HG02938 (cell line): ENCODE data around the gene DDX51.

Experiments used
- ATAC-seq: cut with Tn5 transposase; IDR thresholded peaks from one replicate; pipeline ENCODE4 v1.9.1; 2021; ENCODE audit warnings: mild to moderate bottlenecking, moderate library complexity; ENCODE audit not compliant: unreplicated experiment

The DDX51 gene

DNA sequence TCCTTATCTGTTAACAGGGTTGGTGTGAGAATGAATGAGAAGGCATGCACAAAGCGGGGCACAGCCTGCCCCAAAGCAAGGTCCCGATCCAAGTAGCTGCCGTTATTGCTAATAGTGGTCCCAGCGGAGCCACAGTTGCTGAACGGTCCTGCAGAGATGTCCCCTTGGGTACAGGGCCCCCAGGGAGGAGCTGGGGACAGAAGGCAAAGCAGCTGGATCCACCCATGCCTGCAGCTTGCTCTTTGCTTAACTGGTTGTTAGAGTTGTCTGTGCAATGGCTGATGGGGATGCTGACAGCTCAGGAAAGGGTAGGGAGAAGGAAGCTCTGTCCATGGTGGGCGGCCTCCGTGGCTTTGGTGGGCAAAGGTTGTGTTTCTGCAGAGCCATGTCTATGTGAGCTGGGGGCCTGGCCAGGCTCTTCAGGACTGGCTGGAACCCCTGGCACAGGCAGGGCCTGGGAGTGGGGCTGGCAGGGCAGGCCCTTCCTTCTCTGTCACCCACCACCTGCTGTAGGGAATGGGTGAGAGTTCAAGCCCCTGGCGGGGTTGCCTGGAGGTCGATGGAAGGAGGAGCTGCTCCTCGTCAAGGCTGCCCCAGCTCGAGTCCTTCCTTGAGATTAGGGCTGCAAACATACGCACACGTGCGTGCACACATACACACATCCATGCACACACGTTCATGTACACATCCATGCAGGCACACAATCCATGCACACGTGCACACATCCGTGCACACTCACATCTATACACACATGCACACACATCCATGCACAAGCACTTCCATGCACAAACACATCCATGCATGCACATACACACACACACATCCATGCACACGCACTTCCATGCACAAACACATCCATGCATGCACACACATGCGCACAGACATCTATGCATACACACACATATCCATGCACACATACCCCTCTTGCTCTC, 35.6 kb upstream of the DDX51 start:
- ATAC-seq: no peak

DNA sequence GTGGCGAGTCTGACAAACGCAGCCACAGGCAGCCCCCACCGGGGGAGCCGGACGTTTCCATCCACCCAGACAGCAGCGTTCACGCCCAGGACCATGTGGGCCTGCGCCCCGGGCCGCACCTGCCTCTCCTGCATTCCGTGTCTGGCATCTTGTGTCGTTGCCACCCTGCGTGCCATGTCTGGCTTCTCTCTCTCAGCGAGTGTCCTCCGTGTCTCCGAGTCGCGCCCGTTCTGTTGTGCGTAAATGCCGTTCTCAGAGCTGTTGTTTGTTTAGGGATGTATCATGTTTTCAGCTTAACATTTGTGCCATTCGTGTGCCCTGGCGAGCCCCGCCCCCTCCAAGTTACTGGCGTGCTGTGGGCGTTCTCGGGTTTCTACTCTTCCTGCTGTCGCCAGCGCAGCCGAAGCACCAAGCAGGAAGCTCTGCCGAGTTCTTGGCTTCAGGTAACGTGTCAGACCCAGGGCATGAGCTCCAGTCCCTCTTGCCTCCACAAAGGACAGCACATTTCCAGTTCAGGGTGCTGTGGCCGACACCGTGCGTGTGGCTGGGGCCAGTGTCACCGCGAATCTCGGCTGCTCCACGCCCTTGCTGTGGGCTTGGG, 34.8 kb upstream of the DDX51 start:
- ATAC-seq: no peak

DNA sequence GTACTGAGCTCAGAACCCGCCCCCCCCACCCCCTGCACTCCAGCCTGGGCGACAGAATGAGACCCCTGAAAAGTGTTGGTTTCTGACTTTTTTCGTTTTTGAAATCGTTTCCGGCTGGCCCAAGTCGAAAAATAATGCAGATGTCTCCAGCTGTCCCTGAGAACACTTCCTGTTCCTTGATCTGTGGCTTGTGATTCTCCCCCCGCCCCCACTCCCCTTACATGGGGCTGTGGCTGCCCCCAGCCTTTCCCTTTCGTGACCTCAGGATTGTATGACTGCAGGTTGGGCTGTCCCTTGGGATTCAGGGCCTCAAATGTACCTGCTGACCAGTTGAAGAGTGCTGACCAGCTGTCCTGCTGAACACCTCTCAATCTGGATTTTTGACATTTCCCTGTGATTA, 34.2 kb upstream of the DDX51 start:
- no peak for ATAC-seq

DNA sequence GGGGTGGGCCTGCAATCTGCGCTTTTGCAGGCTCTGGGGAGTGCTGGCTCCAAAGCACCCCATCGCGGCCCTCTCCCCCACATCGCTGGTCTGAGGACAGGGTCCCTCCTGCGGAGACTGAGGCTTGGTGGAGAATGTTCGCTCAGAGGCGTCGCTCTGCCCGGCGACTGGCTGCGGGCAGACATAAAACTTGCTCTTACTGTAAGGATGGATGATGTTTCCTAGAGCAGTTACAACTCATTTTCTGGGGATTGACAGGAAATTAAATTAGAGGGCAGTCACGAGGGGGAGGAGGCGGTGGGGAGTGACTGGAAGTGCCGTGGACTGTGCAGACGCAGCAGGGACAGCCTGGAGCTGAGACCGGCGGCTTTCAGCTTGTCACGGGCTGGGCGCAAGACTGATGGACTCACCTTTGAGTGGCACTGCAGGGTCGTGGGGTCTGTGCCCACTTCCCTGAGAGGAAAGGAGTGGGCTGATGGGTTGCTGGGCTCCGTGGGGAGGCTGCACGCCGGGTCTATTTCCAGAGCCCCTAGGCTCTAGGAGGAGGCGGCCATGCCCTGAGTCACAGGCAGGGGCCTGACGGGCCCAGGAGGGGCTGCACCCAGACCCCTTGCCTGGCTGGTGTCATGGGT, 32.9 kb upstream of the DDX51 start:
- no peak for ATAC-seq

DNA sequence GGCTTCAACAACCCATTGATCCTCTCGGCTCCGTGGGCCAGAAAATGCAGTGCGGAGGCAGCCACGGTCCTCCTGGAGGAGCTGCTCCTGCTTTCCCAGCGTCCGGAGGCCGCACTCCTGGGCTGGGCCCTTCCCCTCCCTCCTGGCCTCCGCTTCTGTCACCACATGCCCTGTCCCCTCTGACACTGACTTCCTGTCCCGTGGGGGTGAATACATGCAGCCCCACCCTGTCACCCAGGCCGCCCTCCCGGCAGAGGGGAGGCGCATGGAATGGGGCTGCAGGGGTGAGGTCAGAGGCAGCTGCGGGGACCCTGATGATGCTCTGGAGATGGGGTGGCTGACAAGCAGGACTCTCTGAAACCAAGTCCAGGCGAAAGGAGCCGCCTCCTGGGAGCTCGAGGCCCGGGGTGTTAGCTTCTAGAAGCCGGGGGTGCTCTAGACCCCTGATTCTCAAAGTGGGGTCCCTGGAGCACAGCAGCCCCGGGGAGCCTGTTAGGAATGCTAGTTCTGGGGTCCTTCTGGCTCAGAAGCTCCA, 32.3 kb upstream of the DDX51 start:
- no peak for ATAC-seq

DNA sequence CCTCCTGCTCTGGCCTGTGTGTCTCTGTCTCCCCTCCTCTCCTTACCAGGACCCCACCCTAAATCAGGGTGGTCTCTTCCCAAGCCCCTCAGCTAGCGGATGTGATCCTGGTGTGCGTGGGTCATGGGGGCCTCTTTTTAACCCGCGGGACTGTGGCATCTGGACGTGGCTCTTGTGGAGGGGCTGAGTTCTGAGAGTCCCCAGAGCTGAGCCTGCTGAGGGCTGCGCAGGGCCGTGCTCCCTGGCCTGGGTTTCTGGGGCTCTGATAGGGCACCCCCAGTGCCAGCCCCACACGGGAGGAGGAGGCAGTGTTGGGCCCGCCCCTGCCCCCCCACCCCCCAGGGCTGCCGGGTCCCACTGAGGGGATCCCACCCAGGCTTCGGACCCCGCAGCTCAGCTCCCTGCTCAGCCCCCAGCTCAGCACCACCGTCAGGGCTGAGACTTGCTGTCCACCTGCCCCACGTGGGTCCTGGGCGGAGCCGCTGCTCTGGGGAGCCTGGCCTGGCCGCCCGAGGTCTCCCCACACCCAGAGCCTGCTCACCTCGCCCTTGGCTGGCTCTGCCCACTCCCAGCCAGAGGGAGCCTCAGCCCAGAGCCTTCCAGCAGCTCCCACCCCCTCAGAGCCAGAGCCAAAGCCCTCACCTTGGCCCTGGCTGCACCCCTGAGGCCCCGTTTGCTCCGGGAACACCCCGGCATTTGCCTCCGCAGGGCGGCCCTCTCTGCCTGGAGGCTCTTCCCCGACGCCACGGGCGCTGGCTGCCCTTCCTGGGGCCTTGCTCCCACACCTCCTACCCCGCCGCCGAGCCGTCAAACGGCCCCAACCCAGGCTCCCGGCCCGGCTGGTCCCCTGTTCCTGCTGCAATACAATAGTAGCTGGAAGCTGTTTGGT, 31.6 kb upstream of the DDX51 start:
- ATAC-seq: no peak

DNA sequence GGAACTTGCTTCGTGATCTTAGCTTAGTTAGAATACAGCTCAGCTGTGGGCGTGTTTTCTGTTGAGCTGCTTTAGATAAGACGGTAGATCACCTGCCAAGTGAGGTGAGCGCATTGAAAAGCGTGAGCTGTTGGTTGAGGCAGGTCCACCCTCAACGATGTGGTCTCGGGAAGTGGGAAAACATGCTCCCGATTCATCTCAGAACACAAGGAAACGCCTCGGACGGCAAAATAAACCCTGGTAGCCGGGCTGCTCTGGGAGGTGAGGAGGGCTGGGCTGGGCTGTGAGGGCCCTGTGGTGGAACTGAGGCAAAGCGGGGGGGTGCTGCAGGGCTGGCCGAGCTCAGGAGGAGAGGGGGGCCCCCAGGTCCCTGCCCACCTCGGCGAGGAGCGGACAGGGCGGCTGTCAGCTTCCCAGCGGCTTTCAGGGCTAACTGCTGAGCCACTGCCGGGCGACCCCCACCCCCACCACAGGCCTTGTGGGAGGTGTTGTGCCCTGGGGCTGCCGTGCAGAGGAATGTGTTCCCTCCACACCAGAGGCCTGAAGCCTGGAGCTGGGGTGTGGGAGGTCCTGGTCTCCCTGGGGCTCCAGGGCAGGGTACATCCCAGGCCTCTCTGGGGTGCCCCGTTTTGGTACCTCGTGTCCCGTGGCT, 30.8 kb upstream of the DDX51 start:
- ATAC-seq: no peak

DNA sequence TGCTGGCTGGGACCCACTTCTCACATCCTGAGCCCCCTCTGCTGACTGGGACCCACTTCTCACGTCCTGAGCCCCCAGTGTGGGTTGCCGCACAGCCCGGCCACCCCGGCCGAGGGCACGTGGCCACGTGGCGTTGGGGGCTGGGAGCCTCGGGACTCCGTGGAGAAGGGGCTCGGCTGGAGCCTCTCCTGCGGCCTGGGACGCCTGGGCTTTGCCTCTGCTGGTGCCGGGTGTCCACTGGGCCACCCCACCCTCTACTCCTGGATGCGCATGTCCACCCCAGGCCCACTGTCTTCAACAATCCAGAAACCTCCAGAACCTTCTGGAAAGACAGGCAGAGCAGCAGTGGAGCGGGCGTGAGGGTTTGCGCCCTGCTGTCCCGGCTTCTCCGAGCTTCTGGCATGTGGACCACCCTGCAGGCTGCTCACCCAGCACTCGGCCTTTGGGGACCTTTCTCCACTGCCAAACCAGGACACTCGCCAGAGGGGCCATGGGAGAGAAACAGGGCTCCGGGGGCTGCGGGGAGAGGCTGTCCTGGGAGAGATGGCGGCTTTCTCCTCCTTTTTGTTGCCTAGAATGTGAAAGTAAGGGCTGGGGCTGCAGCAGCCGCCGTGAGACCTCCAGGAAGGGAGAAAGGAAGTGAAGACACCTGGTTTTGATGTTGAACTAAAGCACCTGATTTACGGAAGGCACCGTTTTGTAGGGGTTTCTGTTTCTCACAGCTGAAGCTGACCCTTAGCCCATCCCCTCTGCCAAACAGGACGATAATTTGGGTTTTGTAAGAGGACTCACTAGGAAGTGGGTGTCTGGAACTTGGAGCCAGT, 30.1 kb upstream of the DDX51 start:
- no peak for ATAC-seq

DNA sequence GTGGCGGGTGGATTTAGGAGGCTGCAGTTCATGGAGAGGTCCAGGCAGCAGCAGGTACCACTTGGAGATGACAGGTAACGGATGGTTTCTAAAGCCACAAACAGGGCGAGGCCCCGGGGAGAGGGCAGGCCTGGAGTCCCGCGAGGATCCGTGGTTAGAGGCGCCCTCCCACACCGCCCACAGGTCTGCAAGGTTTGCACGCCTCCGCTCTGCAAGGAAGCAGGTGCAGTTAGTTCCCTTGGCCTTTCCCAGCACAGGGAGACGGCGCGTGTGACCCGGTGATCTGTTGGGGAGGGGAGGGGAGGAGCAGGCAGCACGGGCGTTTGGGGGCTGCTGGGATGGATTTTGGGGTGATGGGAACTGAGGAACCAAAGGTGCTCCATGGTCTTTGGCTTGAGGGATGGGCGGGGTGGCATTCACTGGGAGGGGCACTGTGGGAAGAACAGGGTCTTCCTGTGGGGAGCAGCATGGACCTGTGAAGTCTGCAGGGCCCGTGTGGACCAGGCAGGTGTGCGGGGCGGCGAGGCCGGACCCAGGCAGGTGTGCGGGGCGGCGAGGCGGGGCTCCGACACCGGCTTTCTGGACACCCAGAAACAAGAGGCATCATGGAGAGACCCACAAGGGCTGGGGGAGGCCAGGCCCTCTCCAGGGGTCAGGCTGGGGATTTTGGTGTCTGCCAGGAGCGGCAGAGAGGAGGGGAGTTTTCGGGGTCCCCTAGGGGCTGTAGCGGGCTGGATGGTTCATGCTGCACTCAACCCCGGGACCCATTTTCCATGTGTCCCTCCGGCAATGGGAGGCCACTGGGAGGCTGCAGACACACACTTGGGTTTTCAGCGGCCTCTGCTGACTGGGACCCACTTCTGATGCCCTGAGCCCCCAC, 29.3 kb upstream of the DDX51 start:
- ATAC-seq: no peak

DNA sequence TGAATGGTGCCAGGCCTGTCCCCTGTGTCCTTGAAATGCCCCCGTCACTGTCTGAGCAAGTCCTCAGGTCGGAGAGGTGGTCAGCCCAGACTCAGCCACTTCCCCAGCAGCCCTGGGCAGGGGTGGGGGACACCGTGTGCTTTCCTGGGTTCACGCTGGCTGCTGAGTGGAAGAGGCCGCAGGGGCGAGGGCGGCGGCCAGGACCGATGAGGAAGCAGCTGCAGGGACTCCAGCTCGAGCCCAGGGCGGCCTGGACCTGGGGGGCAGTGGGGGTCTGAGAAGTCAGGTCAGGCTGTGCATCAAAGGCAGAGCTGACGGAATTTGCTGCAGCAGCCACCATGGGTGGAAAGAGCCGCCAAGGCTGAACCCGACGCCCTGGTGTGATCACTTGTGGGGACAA, 28.5 kb upstream of the DDX51 start:
- no peak for ATAC-seq

DNA sequence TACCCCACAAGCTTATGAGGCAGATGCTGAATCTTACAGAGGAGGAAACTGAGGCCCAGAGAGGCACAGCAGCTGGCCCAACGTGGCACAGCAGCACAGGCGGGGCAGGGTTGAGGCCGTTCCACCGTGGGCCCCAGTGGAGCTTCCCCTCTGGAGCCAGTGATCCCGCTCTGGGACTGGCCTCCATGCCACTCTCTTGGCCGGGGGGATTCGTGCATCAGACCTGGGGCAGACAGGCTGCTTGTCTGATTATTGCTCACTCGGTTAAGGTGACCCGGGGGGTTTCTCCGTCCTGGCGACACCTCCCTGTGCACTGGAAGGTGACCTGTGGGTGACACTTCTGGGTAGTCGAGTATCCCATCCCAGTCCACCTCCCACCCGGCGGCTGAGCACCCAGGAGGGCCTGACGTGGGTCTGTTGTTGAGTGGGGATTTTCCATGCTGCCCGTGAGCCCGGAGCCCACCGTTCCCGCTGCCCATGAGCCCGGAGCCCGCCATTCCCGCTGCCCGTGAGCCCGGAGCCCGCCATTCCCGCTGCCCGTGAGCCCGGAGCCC, 27.9 kb upstream of the DDX51 start:
- ATAC-seq: no peak

DNA sequence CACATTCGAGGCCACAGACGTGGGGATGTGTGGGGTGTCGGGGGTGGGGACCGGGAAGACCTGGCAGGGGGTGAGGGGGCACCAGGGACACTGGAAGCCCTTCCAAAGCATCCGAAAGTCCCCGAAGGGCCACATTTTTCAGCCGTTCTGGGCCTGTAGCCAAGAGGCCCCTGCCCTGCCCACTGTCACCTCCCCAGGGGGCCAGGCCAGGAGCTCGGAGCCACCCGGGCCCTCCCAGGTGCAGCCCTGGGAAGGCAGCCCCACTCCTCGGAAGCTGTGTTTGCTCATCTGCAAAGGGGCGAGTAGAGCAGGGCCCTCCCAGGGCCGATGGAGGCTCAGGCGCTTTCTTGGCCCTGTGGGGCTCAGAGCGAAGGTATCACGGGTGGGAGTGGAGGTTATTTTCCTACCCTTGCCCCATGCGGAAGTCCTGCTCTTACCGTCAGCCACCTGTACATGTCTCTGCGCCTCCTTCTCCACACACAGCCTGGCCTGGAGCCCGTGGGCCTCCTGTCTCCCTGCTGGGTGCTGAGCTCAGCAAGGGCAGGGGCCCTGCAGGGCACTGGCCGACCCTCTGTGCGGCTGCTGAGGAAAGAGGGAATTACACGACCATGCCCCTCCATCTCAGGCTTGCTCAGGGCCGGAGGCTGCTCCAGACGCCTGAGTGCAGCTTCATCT, 27.3 kb upstream of the DDX51 start:
- ATAC-seq: no peak

DNA sequence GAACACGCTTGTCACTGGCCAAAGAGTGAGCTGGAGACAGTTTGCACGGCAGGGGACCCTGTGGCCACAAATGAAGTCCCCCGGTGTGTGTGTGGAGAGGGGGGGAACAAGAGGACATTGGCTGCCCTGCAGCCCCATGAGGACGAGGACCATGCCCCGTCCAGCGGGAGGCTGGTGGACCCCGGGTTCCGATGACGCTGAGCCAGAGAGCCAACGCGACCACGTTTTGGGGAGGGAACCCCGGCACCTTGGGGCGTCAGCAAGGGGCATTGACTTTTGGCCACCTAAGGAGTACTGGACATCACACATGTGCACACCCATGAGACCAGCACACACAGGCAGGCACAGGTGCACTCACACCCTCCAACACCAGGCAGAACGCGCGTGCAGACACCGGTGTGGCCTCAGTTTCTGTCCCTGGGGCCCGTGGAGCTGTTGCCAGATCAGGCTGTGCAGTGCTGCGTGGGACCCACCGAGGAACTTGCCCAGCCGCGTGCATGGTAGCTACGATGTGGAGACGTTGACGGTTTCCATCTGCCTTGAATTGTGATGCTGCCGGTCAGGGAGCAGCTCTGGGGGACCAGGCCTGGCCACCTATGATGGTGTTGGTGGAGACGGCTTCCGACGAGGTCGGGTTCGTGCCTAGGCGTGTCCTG, 26.6 kb upstream of the DDX51 start:
- no peak for ATAC-seq

DNA sequence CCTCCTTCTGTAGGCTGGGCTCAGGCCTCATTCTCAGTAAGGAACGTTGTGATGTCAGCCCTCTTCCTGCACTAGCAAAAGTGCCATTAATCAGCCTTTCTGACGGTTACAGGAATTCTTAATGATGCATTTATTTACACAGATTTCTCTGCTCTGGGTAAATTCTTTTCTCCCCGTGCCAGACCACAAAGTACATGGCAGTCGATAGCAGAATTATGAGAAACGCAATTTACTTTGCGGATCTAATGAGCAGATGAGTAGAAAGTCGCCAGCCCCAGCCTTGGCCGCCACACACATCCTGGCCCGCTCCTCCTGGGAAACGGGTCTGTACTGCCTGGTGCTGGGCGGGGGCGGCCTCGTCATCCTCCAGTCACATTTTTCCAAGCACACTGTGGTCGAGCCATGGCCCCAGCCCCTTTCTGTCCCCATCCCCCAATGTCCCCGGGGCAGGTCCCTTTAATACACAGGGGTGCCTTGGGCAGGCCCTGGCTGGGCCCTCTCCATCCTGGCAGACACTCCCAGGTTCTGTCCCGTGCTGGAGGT, 26.0 kb upstream of the DDX51 start:
- ATAC-seq: no peak

DNA sequence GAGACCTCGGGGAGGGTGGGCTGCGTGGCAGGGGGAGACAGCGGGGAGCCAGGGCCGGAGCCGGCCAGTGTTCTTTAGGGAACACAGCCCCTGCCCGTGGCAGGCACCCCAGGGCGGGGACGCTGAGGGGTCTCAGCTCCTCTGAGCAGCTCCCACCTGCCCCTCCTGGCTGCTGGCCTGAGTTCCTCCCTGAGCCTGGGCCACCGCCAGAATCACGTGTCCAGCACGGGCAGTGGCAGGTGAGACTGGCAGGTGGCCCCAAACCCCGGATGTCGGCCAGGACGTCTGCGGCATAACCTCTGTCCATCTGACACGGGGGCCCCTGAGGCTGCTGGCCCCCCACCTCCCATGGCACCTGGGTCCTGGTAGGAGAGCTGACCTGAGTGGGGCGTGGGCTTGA, 25.3 kb upstream of the DDX51 start:
- no peak for ATAC-seq

DNA sequence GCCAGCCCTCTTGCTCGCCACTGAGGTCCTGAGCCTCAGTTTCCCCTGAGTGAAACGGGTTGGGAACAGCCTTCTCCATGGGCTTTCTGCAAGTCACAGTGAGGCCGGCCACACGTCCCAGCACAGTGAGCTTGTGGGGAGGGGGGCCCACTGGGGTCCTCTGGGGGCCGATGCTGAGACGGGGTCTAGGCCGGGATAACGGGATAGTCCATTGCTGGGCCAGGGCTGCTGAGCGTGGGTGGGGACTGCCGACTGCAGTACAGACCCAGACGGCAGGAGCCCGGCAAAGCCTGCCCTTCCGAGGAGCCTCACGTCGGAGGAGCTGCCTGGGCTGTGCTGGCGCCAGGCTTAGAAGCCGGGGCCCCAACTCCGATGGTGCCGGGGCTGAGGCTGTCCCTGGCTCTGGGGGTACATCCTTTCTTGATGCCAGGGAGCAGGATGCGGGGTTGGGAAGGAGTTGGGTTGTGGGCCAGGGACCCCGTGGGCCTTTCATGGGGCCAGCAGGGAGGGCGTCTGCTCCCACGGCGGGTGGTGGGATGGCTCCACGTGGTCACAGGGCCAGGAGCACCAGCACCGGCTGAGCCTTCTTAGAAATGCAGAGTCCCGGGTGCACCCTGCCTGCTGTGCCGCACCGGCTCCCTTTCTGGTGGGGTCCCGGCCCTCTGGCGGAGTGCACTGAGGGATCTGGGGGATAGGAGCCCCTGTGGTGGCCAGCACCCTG, 24.4 kb upstream of the DDX51 start:
- no peak for ATAC-seq
